HCT116 (cell line): ENCODE data around the gene STMP1. TPM values are rescaled to one million over a fixed set of nuclear protein-coding genes. Genes with fewer than 3 reads are reported as not detected.

ENCODE experiments used
- ATAC-seq: fragments of 200-7000 bp; cut with Tn5 transposase; 2 replicates; pipeline ENCODE4 v1.9.1; 2020; ENCODE audit warnings: mild to moderate bottlenecking, moderate library complexity
- BruUV-seq: library from RNA; stranded (reverse); fragments of 400-500 nt; replicated peaks from 2 replicates; lab custom pipeline; 2021; lab: Mats Ljungman, UMichigan
- CTCF ChIA-PET: fragments of 300-600 bp; sonication (Branson Sonifier 250); formaldehyde crosslinking; loops from one replicate; lab custom pipeline; 2021; ENCODE audit warnings: antibody characterized with exemption; lab: Charles Lee
- POLR2A ChIA-PET: fragments of 300-600, 350-600 bp; sonication (Branson Sonifier 250); formaldehyde crosslinking; loops from one replicate; lab custom pipeline; 2021; ENCODE audit warnings: antibody characterized with exemption; lab: Charles Lee
- RAD21 ChIA-PET, 2 experiments: fragments of 300-600 bp; sonication (Branson Sonifier 250); formaldehyde crosslinking; loops; one replicate each; lab custom pipeline; 2023; ENCODE audit warnings: low total read pairs in 2 of 2; ENCODE audit not compliant: uncharacterized antibody in 2 of 2, unreplicated experiment in 2 of 2, low non-redundant PET in 1 of 2; lab: Charles Lee
- DNase-seq: peaks from one replicate; pipeline ENCODE4 v3.0.0-alpha.2; 2010; ENCODE audit warnings: low read depth, low spot score
- H2AFZ ChIP-seq: fragments of 200-600 bp; shearing (Covaris generic), sonication (generic); 2 replicates; pipeline ENCODE4 v1.6.1; 2017; ENCODE audit warnings: low read depth, mixed run types, mixed read lengths, antibody characterized with exemption, low read length; ENCODE audit not compliant: poor library complexity, severe bottlenecking
- H3K27ac ChIP-seq: 2 replicates; pipeline ENCODE4 v1.5.1; 2012; ENCODE audit warnings: low read depth, low read length
- H3K27me3 ChIP-seq: fragments of 200-600 bp; sonication (generic); 2 replicates; pipeline ENCODE4 v1.6.1; 2016; ENCODE audit warnings: mixed run types, low read length, mixed read lengths; ENCODE audit not compliant: insufficient read depth
- H3K36me3 ChIP-seq, 2 experiments: fragments of 200-500 bp in 1 of 2; fragments of 200-600 bp in 1 of 2; sonication (Bioruptor generic) in 1 of 2; sonication (generic) in 1 of 2; 2 replicates each; pipeline versions ENCODE4 v1.5.1 to v1.6.1; 2014 to 2016; ENCODE audit warnings: low read length in 2 of 2, inconsistent platforms in 1 of 2, mixed read lengths in 1 of 2, mixed run types in 1 of 2; ENCODE audit not compliant: insufficient read depth in 2 of 2, control insufficient read depth in 1 of 2
- H3K4me1 ChIP-seq, 2 experiments: fragments of 200-600 bp in 1 of 2; sonication (generic) in 1 of 2; 2 replicates each; pipeline versions ENCODE4 v1.5.1 to v1.6.1; 2012 to 2017; ENCODE audit warnings: low read length in 2 of 2, inconsistent platforms in 1 of 2, mild to moderate bottlenecking in 1 of 2, mixed read lengths in 1 of 2, mixed run types in 1 of 2, moderate library complexity in 1 of 2; ENCODE audit not compliant: insufficient read depth in 2 of 2, control insufficient read depth in 1 of 2
- H3K4me2 ChIP-seq: fragments of 200-600 bp; sonication (generic); 2 replicates; pipeline ENCODE4 v1.6.1; 2017; ENCODE audit warnings: mixed run types, low read length, mixed read lengths
- H3K4me3 ChIP-seq, 2 experiments: fragments of 200-600 bp in 1 of 2; sonication (generic) in 1 of 2; replicated peaks in 1 of 2; 2 replicates each; pipeline ENCODE4 v1.5.1; 2011 to 2016; ENCODE audit warnings: low read length in 2 of 2, control low read depth in 1 of 2, low read depth in 1 of 2, mild to moderate bottlenecking in 1 of 2, mixed read lengths in 1 of 2, mixed run types in 1 of 2
- H3K79me2 ChIP-seq: fragments of 200-600 bp; sonication (generic); 2 replicates; pipeline ENCODE4 v1.6.1; 2017; ENCODE audit warnings: mild to moderate bottlenecking, mixed run types, low read length, moderate library complexity, mixed read lengths; ENCODE audit not compliant: insufficient read depth
- H3K9ac ChIP-seq: fragments of 200-600 bp; sonication (generic); 2 replicates; pipeline ENCODE4 v1.6.1; 2016; ENCODE audit warnings: low read length, mixed read lengths
- H3K9me2 ChIP-seq: fragments of 200-600 bp; sonication (generic), shearing (Covaris generic); 2 replicates; pipeline ENCODE4 v1.6.1; 2017; ENCODE audit warnings: mixed run types, mild to moderate bottlenecking, moderate library complexity; ENCODE audit not compliant: insufficient read depth
- H3K9me3 ChIP-seq, 2 experiments: fragments of 200-500 bp in 1 of 2; fragments of 200-600 bp in 1 of 2; sonication (Bioruptor generic) in 1 of 2; sonication (generic) in 1 of 2; 2 replicates each; pipeline ENCODE4 v1.6.1; 2014 to 2017; ENCODE audit warnings: low read length in 2 of 2, mixed read lengths in 2 of 2, inconsistent platforms in 1 of 2, low read depth in 1 of 2, mild to moderate bottlenecking in 1 of 2, mixed run types in 1 of 2, moderate library complexity in 1 of 2; ENCODE audit not compliant: control insufficient read depth in 1 of 2, insufficient read depth in 1 of 2
- H4K20me1 ChIP-seq: fragments of 200-600 bp; sonication (generic), shearing (Covaris generic); 2 replicates; pipeline ENCODE4 v1.6.1; 2017; ENCODE audit warnings: mixed run types, mild to moderate bottlenecking, moderate library complexity; ENCODE audit not compliant: insufficient read depth
- CEBPB ChIP-seq: IDR thresholded peaks from 2 replicates; pipeline ENCODE4 v1.6.1; 2012; ENCODE audit warnings: low read depth
- CTCF ChIP-seq, 3 experiments: fragments of 200-600 bp in 1 of 3; sonication (generic) in 1 of 3; IDR thresholded peaks in 2 of 3; conservative IDR thresholded peaks in 1 of 3; 2 replicates each; pipeline ENCODE4 v1.5.1; 2012 to 2017; ENCODE audit warnings: low read depth in 2 of 3, low read length in 2 of 3, antibody characterized with exemption in 1 of 3, borderline replicate concordance in 1 of 3, control low read depth in 1 of 3, mild to moderate bottlenecking in 1 of 3, mixed read lengths in 1 of 3, mixed run types in 1 of 3, moderate library complexity in 1 of 3; ENCODE audit not compliant: insufficient read depth in 1 of 3
- ELF1 ChIP-seq: IDR thresholded peaks from 2 replicates; pipeline ENCODE4 v1.6.1; 2012; ENCODE audit warnings: low read depth, borderline replicate concordance
- POLR2A ChIP-seq: IDR thresholded peaks from 2 replicates; pipeline ENCODE4 v1.7.0; 2011; ENCODE audit warnings: borderline replicate concordance; ENCODE audit not compliant: insufficient read depth, insufficient read length; ENCODE audit errors: extremely low read depth
- REST ChIP-seq: IDR thresholded peaks from 2 replicates; pipeline ENCODE4 v1.6.1; 2012; ENCODE audit warnings: low read depth
- SIN3A ChIP-seq: IDR thresholded peaks from 2 replicates; pipeline ENCODE4 v1.6.1; 2012; ENCODE audit warnings: low read depth
- SRF ChIP-seq: IDR thresholded peaks from 2 replicates; pipeline ENCODE4 v1.6.1; 2012; ENCODE audit warnings: low read depth
- TCF7L2 ChIP-seq: IDR thresholded peaks from 2 replicates; pipeline ENCODE4 v1.7.0; 2011; ENCODE audit warnings: borderline replicate concordance, inconsistent platforms; ENCODE audit not compliant: insufficient read depth, insufficient read length; ENCODE audit errors: extremely low read depth
- ZBTB33 ChIP-seq: IDR thresholded peaks from 2 replicates; pipeline ENCODE4 v1.6.1; 2011; ENCODE audit warnings: mild to moderate bottlenecking, low read length, moderate library complexity; ENCODE audit not compliant: insufficient replicate concordance; ENCODE audit errors: extremely low read depth
- ZNF274 ChIP-seq: fragments of 200-500 bp; sonication (Bioruptor generic); IDR thresholded peaks from 2 replicates; pipeline ENCODE4 v1.6.1; 2014; ENCODE audit warnings: mild to moderate bottlenecking, low read depth, low read length, inconsistent platforms
- intact Hi-C: fragments of 100-400 bp; cut with micrococcal nuclease; formaldehyde crosslinking; loops from 2 replicates; pipeline ENCODE4 v1.10.0; 2022
- total RNA-seq: library from RNA; stranded (reverse); gene quantifications from one replicate; pipeline ENCODE4 v1.2.1, GENCODE V29; 2021; ENCODE audit not compliant: unreplicated experiment

Gene STMP1
- total RNA-seq, 1 experiment from 2014 or later: 32.8 TPM

GRCh38 chr7:135658564-135658963 lies 3.8 kb upstream of the STMP1 start:
- ChIA-PET RAD21 (no interaction called here), POLR2A (no interaction called here), CTCF (interaction anchor here (1.0 kb wide), 1 partner anchor 14 kb away, joined by 3 read pairs; no protein-coding TSS in a partner anchor)
- Histone ChIP-seq H3K79me2 (peaks cover 12% of the 10 kb centered on the region), H3K9me2 (no peaks in the 10 kb centered on the region), H3K9me3 (no peaks in the 10 kb centered on the region), H3K9ac (no peak overlapping the region), H3K4me1 (peaks cover 1 to 14% of the 10 kb centered on the region in 2 experiments; a peak in 2 of 4 replicates), H3K4me2 (no peak overlapping the region), H2AFZ (no peak overlapping the region), H3K27ac (no peak overlapping the region), H3K36me3 (no peaks in the 10 kb centered on the region), H3K4me3 (no peak overlapping the region), H4K20me1 (no peaks in the 10 kb centered on the region), H3K27me3 (no peaks in the 10 kb centered on the region)
- ATAC-seq: no peak
- no peak for DNase-seq
- TF ChIP-seq ELF1: no peak
- BruUV-seq: no TSS peak
- intact Hi-C loops: no loop called here

GRCh38 chr7:135659159-135659846 lies 3.0 kb upstream of the STMP1 start:
- Histone ChIP-seq H3K9ac (no peak overlapping the region), H3K36me3 (no peaks in the 10 kb centered on the region), H3K27ac (no peak overlapping the region), H3K4me2 (no peak overlapping the region), H3K4me3 (no peak overlapping the region), H3K27me3 (no peaks in the 10 kb centered on the region), H2AFZ (no peak overlapping the region), H4K20me1 (no peaks in the 10 kb centered on the region), H3K4me1 (peaks cover 3 to 21% of the 10 kb centered on the region in 2 experiments; a peak in 1 of 4 replicates), H3K9me3 (no peaks in the 10 kb centered on the region), H3K9me2 (no peaks in the 10 kb centered on the region), H3K79me2 (peaks cover 19% of the 10 kb centered on the region)
- RAD21 ChIA-PET: no interaction called here
- intact Hi-C loops: no loop called here
- POLR2A ChIA-PET: no interaction called here
- DNase-seq (no peak), ATAC-seq (no peak)
- no TSS peak for BruUV-seq
- CTCF ChIA-PET: no interaction called here
- TF ChIP-seq CEBPB (no peak), SRF (no peak), POLR2A (no peak), ZBTB33 (no peak), CTCF (IDR thresholded peaks at IDR 0.05 in 2 of 3, conservative IDR thresholded peaks at IDR 0.05 in 1 of 3; ENCODE audit: borderline replicate concordance in 1 of 3, insufficient read depth in 1 of 3, low read depth in 2 of 3, low read length in 2 of 3) (no peak), REST (no peak), SIN3A (no peak), TCF7L2 (no peak), ZNF274 (no peak)
